Measurements from ENCODE around the gene INPP4B. TPM values are rescaled to one million over a fixed set of nuclear protein-coding genes. Genes with fewer than 3 reads are reported as not detected.

The INPP4B gene
- total RNA-seq, 2 experiments from 2014 or later = not detected

DNA sequence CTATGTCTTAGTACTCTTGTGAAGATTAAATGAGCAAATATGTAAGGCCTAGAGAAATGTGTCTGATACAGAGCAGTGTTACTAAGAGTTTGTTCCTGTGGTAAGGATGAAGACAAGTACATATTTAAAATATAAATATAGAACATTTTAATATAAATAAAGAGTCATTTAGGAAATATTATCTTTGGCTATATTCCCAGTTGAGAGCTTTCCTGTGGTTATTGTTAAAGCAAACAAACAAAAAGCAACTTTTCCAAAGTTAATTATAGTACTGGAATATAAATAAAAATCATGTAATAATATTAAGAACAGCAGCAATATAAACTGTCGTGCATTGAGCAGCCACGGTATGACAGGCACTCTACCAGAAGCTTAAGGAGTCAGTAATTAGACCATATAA is 472.5 kb downstream of the INPP4B start:
- Histone ChIP-seq H4K20me1 (ENCODE audit: insufficient read depth, low read length) (no peaks in the 10 kb centered on the region), H3K4me1 (ENCODE audit: insufficient read depth, low read length, poor library complexity, severe bottlenecking) (no peaks in the 10 kb centered on the region), H3K79me2 (ENCODE audit: insufficient read depth, low read depth, low read length) (no peaks in the 10 kb centered on the region), H3K36me3 (ENCODE audit: insufficient read depth, low read length) (no peaks in the 10 kb centered on the region), H2AFZ (ENCODE audit: low read length) (no peak overlapping the region), H3K9me2 (ENCODE audit: insufficient read depth, low read length) (no peaks in the 10 kb centered on the region), H3K4me2 (ENCODE audit: low read length) (no peak overlapping the region), H3K27ac (ENCODE audit: low read depth, low read length, poor library complexity, severe bottlenecking) (no peak overlapping the region), H3K9me3 (ENCODE audit: low read length) (no peaks in the 10 kb centered on the region), H3K4me3 (ENCODE audit: low read depth, low read length, poor library complexity, severe bottlenecking) (no peak overlapping the region)
- CTCF ChIA-PET (ENCODE audit: unreplicated experiment) = no interaction called here
- BruUV-seq (replicated peaks) = no TSS peak
- no peak for DNase-seq (ENCODE audit: low spot score)
- intact Hi-C loops (cut with micrococcal nuclease; ENCODE audit: unreplicated experiment) = no loop called here
- no peak for TF ChIP-seq EZH2phosphoT487 (IDR thresholded peaks at IDR 0.05; ENCODE audit: borderline replicate concordance, low read depth, low read length)
- TF ChIP-seq, protein P1, sequence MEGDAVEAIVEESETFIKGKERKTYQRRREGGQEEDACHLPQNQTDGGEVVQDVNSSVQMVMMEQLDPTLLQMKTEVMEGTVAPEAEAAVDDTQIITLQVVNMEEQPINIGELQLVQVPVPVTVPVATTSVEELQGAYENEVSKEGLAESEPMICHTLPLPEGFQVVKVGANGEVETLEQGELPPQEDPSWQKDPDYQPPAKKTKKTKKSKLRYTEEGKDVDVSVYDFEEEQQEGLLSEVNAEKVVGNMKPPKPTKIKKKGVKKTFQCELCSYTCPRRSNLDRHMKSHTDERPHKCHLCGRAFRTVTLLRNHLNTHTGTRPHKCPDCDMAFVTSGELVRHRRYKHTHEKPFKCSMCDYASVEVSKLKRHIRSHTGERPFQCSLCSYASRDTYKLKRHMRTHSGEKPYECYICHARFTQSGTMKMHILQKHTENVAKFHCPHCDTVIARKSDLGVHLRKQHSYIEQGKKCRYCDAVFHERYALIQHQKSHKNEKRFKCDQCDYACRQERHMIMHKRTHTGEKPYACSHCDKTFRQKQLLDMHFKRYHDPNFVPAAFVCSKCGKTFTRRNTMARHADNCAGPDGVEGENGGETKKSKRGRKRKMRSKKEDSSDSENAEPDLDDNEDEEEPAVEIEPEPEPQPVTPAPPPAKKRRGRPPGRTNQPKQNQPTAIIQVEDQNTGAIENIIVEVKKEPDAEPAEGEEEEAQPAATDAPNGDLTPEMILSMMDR (conservative IDR thresholded peaks at IDR 0.05; ENCODE audit: low read length) = no peak
- POLR2A ChIA-PET = interaction anchor here (0.9 kb wide), 1 partner anchor 33 kb away, joined by 5 read pairs; no protein-coding TSS in a partner anchor

DNA sequence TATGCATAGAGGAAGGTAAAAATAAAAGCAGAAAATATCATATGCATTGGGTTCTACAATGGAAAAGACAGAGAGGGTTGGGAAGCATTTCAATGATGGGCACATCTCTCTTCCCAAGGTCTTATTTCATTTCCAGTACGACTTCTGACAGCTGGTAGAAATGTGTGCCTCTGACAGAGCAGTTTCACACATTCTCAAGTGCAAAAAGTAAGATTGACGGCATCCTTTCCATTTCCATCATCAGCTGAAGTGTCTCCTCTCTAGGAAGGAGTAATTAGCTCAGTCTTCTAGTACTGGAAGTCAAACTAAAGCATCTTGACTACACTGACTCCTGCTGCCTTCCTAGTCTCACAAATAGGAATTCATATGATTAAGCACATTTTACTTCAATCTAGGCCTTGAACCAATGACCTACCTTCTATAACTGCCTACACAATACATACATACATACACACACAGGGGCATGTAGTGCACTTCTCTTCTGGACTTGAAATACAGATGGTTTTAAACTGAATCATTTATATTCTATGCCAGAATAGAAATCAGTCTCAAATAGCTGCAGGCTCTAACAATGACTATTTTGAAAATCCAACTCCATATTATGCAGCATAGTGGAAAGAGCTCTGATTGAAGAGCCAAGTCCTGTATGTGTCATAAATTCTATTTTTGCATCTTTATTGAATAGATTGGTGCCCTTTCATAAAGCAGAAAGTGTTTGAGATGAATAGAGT is 473.4 kb downstream of the INPP4B start:
- Histone ChIP-seq H3K4me2 (ENCODE audit: low read length) (no peak overlapping the region), H3K4me1 (ENCODE audit: insufficient read depth, low read length, poor library complexity, severe bottlenecking) (no peaks in the 10 kb centered on the region), H3K36me3 (ENCODE audit: insufficient read depth, low read length) (no peaks in the 10 kb centered on the region), H3K4me3 (ENCODE audit: low read depth, low read length, poor library complexity, severe bottlenecking) (no peak overlapping the region), H3K27ac (ENCODE audit: low read depth, low read length, poor library complexity, severe bottlenecking) (no peak overlapping the region), H3K9me2 (ENCODE audit: insufficient read depth, low read length) (no peaks in the 10 kb centered on the region), H2AFZ (ENCODE audit: low read length) (no peak overlapping the region), H3K9me3 (ENCODE audit: low read length) (no peaks in the 10 kb centered on the region), H4K20me1 (ENCODE audit: insufficient read depth, low read length) (no peaks in the 10 kb centered on the region), H3K79me2 (ENCODE audit: insufficient read depth, low read depth, low read length) (no peaks in the 10 kb centered on the region)
- intact Hi-C loops (cut with micrococcal nuclease; ENCODE audit: unreplicated experiment) = no loop called here
- TF ChIP-seq EZH2phosphoT487 (IDR thresholded peaks at IDR 0.05; ENCODE audit: borderline replicate concordance, low read depth, low read length) = no peak
- TF ChIP-seq, protein P1 (conservative IDR thresholded peaks at IDR 0.05; ENCODE audit: low read length) = no peak
- ChIA-PET POLR2A (interaction anchor here (0.5 to 0.9 kb wide), 2 partner anchors 14 to 34 kb away, joined by 3 to 5 read pairs; no protein-coding TSS in a partner anchor), CTCF (ENCODE audit: unreplicated experiment) (no interaction called here)
- no peak for DNase-seq (ENCODE audit: low spot score)
- no TSS peak for BruUV-seq (replicated peaks)

DNA sequence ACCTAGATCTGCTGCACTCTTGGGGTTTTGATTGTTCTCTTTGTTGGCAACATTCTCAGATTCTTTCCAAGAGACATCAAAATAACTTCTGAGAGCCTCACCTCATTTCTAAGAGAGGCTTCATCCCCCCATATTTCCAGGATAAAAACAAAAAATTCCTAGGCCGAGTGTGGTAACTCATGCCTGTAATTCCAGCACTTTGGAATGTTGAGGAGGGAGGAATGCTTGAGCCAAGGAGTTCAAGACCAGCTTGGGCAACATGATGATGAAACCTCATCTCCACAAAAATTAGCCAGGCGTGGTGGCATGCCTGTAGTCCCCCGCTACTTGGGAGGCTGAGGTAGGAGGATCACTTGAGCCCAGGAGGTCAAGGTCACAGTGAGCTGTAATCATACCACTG is 477.0 kb downstream of the INPP4B start:
- H3K27ac ChIP-seq (ENCODE audit: low read depth, low read length, poor library complexity, severe bottlenecking) = no peak overlapping the region
- no peaks in the 10 kb centered on the region for H3K9me2 ChIP-seq (ENCODE audit: insufficient read depth, low read length)
- BruUV-seq (replicated peaks) = no TSS peak
- no peak overlapping the region for H2AFZ ChIP-seq (ENCODE audit: low read length)
- TF ChIP-seq, protein P1 (conservative IDR thresholded peaks at IDR 0.05; ENCODE audit: low read length) = no peak
- TF ChIP-seq EZH2phosphoT487 (IDR thresholded peaks at IDR 0.05; ENCODE audit: borderline replicate concordance, low read depth, low read length) = no peak
- no peaks in the 10 kb centered on the region for H3K4me1 ChIP-seq (ENCODE audit: insufficient read depth, low read length, poor library complexity, severe bottlenecking)
- H3K36me3 ChIP-seq (ENCODE audit: insufficient read depth, low read length) = no peaks in the 10 kb centered on the region
- H3K4me3 ChIP-seq (ENCODE audit: low read depth, low read length, poor library complexity, severe bottlenecking) = no peak overlapping the region
- DNase-seq (ENCODE audit: low spot score) = no peak
- intact Hi-C loops (cut with micrococcal nuclease; ENCODE audit: unreplicated experiment) = no loop called here
- H3K4me2 ChIP-seq (ENCODE audit: low read length) = no peak overlapping the region
- no peaks in the 10 kb centered on the region for H3K9me3 ChIP-seq (ENCODE audit: low read length)
- H4K20me1 ChIP-seq (ENCODE audit: insufficient read depth, low read length) = no peaks in the 10 kb centered on the region
- no peaks in the 10 kb centered on the region for H3K79me2 ChIP-seq (ENCODE audit: insufficient read depth, low read depth, low read length)
- POLR2A ChIA-PET = no interaction called here
- CTCF ChIA-PET (ENCODE audit: unreplicated experiment) = no interaction called here
